GM12801 (cell line): ENCODE measurements around the gene RCSD1.

ENCODE experiments used
- CTCF ChIP-seq: IDR thresholded peaks from one replicate; pipeline ENCODE4 v1.5.1; 2011; ENCODE audit warnings: control low read depth; ENCODE audit not compliant: insufficient read length; ENCODE audit errors: extremely low read depth

Gene RCSD1

GRCh38 chr1:167673265-167673664, 43.2 kb downstream of the RCSD1 start:
- TF ChIP-seq CTCF: no peak

GRCh38 chr1:167674156-167674555, 44.1 kb downstream of the RCSD1 start:
- no peak for TF ChIP-seq CTCF

- no peak for TF ChIP-seq CTCF
These were observed 45.4 kb downstream of the RCSD1 start for GRCh38 chr1:167675440-167675839.

- no peak for TF ChIP-seq CTCF
These were observed 46.3 kb downstream of the RCSD1 start for GRCh38 chr1:167676205-167676915.

GRCh38 chr1:167676916-167677848, 47.1 kb downstream of the RCSD1 start:
- TF ChIP-seq CTCF: no peak

GRCh38 chr1:167678422-167678821, 48.4 kb downstream of the RCSD1 start:
- TF ChIP-seq CTCF: no peak

- TF ChIP-seq CTCF: no peak
These were observed 48.8 kb downstream of the RCSD1 start for GRCh38 chr1:167678838-167679237.
